ENCODE measurements around the gene CHST11.

The CHST11 gene

GRCh38 chr12:104627990-104628830 lies 171.5 kb downstream of the CHST11 start:
- no peaks in the 10 kb centered on the region for H4K20me1 ChIP-seq (ENCODE audit: low read depth, low read length)
- no peaks in the 10 kb centered on the region for H3K36me3 ChIP-seq (ENCODE audit: low read length)
- H3K4me2 ChIP-seq (ENCODE audit: low read depth, low read length, poor library complexity, severe bottlenecking): no peak overlapping the region
- no peak overlapping the region for H3K27ac ChIP-seq (ENCODE audit: low read depth, low read length)
- H3K9ac ChIP-seq (ENCODE audit: low read length): no peak overlapping the region
- no peaks in the 10 kb centered on the region for H3K27me3 ChIP-seq (ENCODE audit: low read length)
- TF ChIP-seq, protein P1, sequence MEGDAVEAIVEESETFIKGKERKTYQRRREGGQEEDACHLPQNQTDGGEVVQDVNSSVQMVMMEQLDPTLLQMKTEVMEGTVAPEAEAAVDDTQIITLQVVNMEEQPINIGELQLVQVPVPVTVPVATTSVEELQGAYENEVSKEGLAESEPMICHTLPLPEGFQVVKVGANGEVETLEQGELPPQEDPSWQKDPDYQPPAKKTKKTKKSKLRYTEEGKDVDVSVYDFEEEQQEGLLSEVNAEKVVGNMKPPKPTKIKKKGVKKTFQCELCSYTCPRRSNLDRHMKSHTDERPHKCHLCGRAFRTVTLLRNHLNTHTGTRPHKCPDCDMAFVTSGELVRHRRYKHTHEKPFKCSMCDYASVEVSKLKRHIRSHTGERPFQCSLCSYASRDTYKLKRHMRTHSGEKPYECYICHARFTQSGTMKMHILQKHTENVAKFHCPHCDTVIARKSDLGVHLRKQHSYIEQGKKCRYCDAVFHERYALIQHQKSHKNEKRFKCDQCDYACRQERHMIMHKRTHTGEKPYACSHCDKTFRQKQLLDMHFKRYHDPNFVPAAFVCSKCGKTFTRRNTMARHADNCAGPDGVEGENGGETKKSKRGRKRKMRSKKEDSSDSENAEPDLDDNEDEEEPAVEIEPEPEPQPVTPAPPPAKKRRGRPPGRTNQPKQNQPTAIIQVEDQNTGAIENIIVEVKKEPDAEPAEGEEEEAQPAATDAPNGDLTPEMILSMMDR (IDR thresholded peaks at IDR 0.05; ENCODE audit: insufficient read depth, low read length, poor library complexity, severe bottlenecking): no peak
- no peak for TF ChIP-seq EZH2phosphoT487 (conservative IDR thresholded peaks at IDR 0.05; ENCODE audit: low read length)
- H3F3A ChIP-seq (ENCODE audit: insufficient read depth): no peaks in the 10 kb centered on the region
- H3K9me2 ChIP-seq (replicated peaks; ENCODE audit: insufficient read depth, low read length): no peaks in the 10 kb centered on the region
- no peak overlapping the region for H3K4me3 ChIP-seq (ENCODE audit: insufficient read depth, low read length, poor library complexity, severe bottlenecking)
- H2AFZ ChIP-seq (ENCODE audit: low read depth, low read length, severe bottlenecking): no peak overlapping the region
- H3K9me3 ChIP-seq (ENCODE audit: insufficient read depth, low read length): no peaks in the 10 kb centered on the region
- no peaks in the 10 kb centered on the region for H3K79me2 ChIP-seq (ENCODE audit: insufficient read depth, low read length)

- Histone ChIP-seq H3K9me3 (ENCODE audit: insufficient read depth, low read length) (no peaks in the 10 kb centered on the region), H4K20me1 (ENCODE audit: low read depth, low read length) (no peaks in the 10 kb centered on the region), H3K9me2 (replicated peaks; ENCODE audit: insufficient read depth, low read length) (no peaks in the 10 kb centered on the region), H3K27me3 (ENCODE audit: low read length) (no peaks in the 10 kb centered on the region), H3K4me3 (ENCODE audit: insufficient read depth, low read length, poor library complexity, severe bottlenecking) (no peak overlapping the region), H3K36me3 (ENCODE audit: low read length) (no peaks in the 10 kb centered on the region), H3K79me2 (ENCODE audit: insufficient read depth, low read length) (no peaks in the 10 kb centered on the region), H3K9ac (ENCODE audit: low read length) (no peak overlapping the region), H3K4me2 (ENCODE audit: low read depth, low read length, poor library complexity, severe bottlenecking) (no peak overlapping the region), H3F3A (ENCODE audit: insufficient read depth) (no peaks in the 10 kb centered on the region), H3K27ac (ENCODE audit: low read depth, low read length) (no peak overlapping the region), H2AFZ (ENCODE audit: low read depth, low read length, severe bottlenecking) (no peak overlapping the region)
- TF ChIP-seq, protein P1 (IDR thresholded peaks at IDR 0.05; ENCODE audit: insufficient read depth, low read length, poor library complexity, severe bottlenecking): no peak
- no peak for TF ChIP-seq EZH2phosphoT487 (conservative IDR thresholded peaks at IDR 0.05; ENCODE audit: low read length)
These were observed 172.0 kb downstream of the CHST11 start for GRCh38 chr12:104628831-104629135.

GRCh38 chr12:104630230-104630670 lies 173.5 kb downstream of the CHST11 start:
- Histone ChIP-seq H3K4me2 (ENCODE audit: low read depth, low read length, poor library complexity, severe bottlenecking) (no peak overlapping the region), H3K36me3 (ENCODE audit: low read length) (no peaks in the 10 kb centered on the region), H4K20me1 (ENCODE audit: low read depth, low read length) (no peaks in the 10 kb centered on the region), H2AFZ (ENCODE audit: low read depth, low read length, severe bottlenecking) (no peak overlapping the region), H3K27me3 (ENCODE audit: low read length) (no peaks in the 10 kb centered on the region), H3K9me2 (replicated peaks; ENCODE audit: insufficient read depth, low read length) (no peaks in the 10 kb centered on the region), H3K9ac (ENCODE audit: low read length) (no peak overlapping the region), H3K9me3 (ENCODE audit: insufficient read depth, low read length) (no peaks in the 10 kb centered on the region), H3K27ac (ENCODE audit: low read depth, low read length) (no peak overlapping the region), H3K4me3 (ENCODE audit: insufficient read depth, low read length, poor library complexity, severe bottlenecking) (no peak overlapping the region), H3K79me2 (ENCODE audit: insufficient read depth, low read length) (no peaks in the 10 kb centered on the region), H3F3A (ENCODE audit: insufficient read depth) (no peaks in the 10 kb centered on the region)
- no peak for TF ChIP-seq EZH2phosphoT487 (conservative IDR thresholded peaks at IDR 0.05; ENCODE audit: low read length)
- TF ChIP-seq, protein P1 (IDR thresholded peaks at IDR 0.05; ENCODE audit: insufficient read depth, low read length, poor library complexity, severe bottlenecking): no peak
